ENCODE measurements around the gene SLC39A5. TPM values are rescaled to one million over a fixed set of nuclear protein-coding genes. Genes with fewer than 3 reads are reported as not detected.
"Not testable (repeated sequence)": the region's sequence is repeated elsewhere in the genome, so short reads cannot be mapped to it uniquely, and the experiment has no call there.

The SLC39A5 gene
- total RNA-seq, 4 donors from 2014 or later, result not detected

- DNase-seq (ENCODE audit: low spot score in 2 of 2), result peak; percentile 87 to 98
- no peak for TF ChIP-seq POLR2A (IDR thresholded peaks at IDR 0.05)
- TF ChIP-seq, protein P1, sequence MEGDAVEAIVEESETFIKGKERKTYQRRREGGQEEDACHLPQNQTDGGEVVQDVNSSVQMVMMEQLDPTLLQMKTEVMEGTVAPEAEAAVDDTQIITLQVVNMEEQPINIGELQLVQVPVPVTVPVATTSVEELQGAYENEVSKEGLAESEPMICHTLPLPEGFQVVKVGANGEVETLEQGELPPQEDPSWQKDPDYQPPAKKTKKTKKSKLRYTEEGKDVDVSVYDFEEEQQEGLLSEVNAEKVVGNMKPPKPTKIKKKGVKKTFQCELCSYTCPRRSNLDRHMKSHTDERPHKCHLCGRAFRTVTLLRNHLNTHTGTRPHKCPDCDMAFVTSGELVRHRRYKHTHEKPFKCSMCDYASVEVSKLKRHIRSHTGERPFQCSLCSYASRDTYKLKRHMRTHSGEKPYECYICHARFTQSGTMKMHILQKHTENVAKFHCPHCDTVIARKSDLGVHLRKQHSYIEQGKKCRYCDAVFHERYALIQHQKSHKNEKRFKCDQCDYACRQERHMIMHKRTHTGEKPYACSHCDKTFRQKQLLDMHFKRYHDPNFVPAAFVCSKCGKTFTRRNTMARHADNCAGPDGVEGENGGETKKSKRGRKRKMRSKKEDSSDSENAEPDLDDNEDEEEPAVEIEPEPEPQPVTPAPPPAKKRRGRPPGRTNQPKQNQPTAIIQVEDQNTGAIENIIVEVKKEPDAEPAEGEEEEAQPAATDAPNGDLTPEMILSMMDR (IDR thresholded peaks at IDR 0.05), result peak in 1 of 3 donors; percentile 20
- H3K4me3 ChIP-seq (ENCODE audit: low read depth, poor library complexity, severe bottlenecking), result peak within 1 kb of the TSS; percentile 62
- 0% methylated on average over 32 to 65 of the region's 68 CpGs for WGBS, 2 donors
- intact Hi-C loops (cut with DNase I; ENCODE audit: low total_unique reads), result no loop called here
Measured at GRCh38 chr12:56266693-56267442, 37.0 kb downstream of the SLC39A5 start, which contains the start of gene COQ10A. Gene COQ10A (plus strand): TSS chr12:56266942. CDS start chr12:56267119, 177 bp downstream.

- TF ChIP-seq POLR2A (IDR thresholded peaks at IDR 0.05), result no peak
- TF ChIP-seq, protein P1 (IDR thresholded peaks at IDR 0.05), result no peak
- no peak for DNase-seq (ENCODE audit: low spot score in 2 of 2)
- intact Hi-C loops (cut with DNase I; ENCODE audit: low total_unique reads), result no loop called here
- H3K4me3 ChIP-seq (ENCODE audit: low read depth, poor library complexity, severe bottlenecking), result peak overlapping the region; percentile 62
- WGBS, 2 donors, result 28 to 31% methylated on average over 21 of the region's 21 CpGs
Measured at GRCh38 chr12:56267443-56268071, 37.7 kb downstream of the SLC39A5 start.

- intact Hi-C loops (cut with DNase I; ENCODE audit: low total_unique reads), result no loop called here
- no peak overlapping the region for H3K4me3 ChIP-seq (ENCODE audit: low read depth, poor library complexity, severe bottlenecking)
- 7 to 19% methylated on average over 1 of the region's 1 CpG for WGBS, 2 donors
- no peak for DNase-seq (ENCODE audit: low spot score in 2 of 2)
- TF ChIP-seq POLR2A (IDR thresholded peaks at IDR 0.05), result no peak
- TF ChIP-seq, protein P1 (IDR thresholded peaks at IDR 0.05), result no peak
Measured at GRCh38 chr12:56271031-56271430, 41.2 kb downstream of the SLC39A5 start.

DNA sequence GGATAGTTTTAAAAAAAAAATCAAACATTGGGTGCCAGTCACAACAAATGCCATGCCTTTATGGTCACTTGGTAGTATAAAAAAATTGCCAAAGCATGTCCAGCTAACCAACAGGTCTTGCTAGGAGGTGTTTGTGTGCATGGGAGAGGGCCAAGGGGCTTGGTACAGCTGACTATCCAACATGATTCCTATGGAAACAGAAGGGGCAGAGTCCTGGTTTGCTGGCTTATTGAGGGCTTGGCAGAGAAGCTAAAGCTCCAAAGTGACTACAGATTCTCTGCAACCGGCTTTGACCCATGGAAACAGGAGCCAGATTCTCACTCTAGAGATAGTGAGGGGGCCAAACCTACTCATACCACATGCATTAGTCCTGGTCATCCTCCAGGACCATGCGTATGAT is 42.6 kb downstream of the SLC39A5 start:
- H3K4me3 ChIP-seq (ENCODE audit: low read depth, poor library complexity, severe bottlenecking); intact Hi-C loops (cut with DNase I; ENCODE audit: low total_unique reads); DNase-seq (ENCODE audit: low spot score in 2 of 2): not testable (repeated sequence)
- 80 to 83% methylated on average over 2 of the region's 2 CpGs for WGBS, 2 donors

DNA sequence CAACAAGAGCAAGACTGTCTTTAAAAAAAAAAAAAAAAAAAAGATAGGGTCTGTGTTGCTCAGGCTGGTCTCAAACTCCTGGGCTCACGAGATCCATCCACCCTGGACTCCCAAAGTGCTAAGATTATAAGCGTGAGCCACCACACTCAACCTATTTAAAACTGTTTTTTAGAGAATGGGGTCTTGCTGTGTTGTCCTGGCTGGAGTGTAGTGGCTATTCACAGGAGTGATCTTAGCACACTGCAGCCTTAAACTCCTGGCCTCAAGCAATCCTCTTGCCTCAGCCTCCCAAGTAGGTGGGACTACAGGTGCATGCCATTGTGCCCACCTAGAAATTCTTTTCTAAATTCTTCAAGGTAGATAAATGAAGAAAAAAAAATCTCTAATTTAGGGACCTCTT is 44.4 kb downstream of the SLC39A5 start:
- 95 to 98% methylated on average over 2 of the region's 2 CpGs for WGBS, 2 donors
- intact Hi-C loops (cut with DNase I; ENCODE audit: low total_unique reads), result no loop called here
- DNase-seq (ENCODE audit: low spot score in 2 of 2), result no peak
- H3K4me3 ChIP-seq (ENCODE audit: low read depth, poor library complexity, severe bottlenecking), result no peak overlapping the region
- no peak for TF ChIP-seq POLR2A (IDR thresholded peaks at IDR 0.05)
- TF ChIP-seq, protein P1 (IDR thresholded peaks at IDR 0.05), result no peak

GRCh38 chr12:56278905-56279304 is 49.1 kb downstream of the SLC39A5 start:
- H3K4me3 ChIP-seq (ENCODE audit: low read depth, poor library complexity, severe bottlenecking), result no peak overlapping the region
- no peak for DNase-seq (ENCODE audit: low spot score in 2 of 2)
- WGBS, 2 donors, result 87 to 95% methylated on average over 3 of the region's 3 CpGs
- intact Hi-C loops (cut with DNase I; ENCODE audit: low total_unique reads), result no loop called here
- TF ChIP-seq POLR2A (IDR thresholded peaks at IDR 0.05), result no peak
- TF ChIP-seq, protein P1 (IDR thresholded peaks at IDR 0.05), result no peak

Measured in lower leg skin (tissue), 4 donors.